RWPE2 (cell line): ENCODE data around the gene GGPS1.

Experiments
- ATAC-seq: fragments of 200-7000 bp; cut with Tn5 transposase; 3 replicates; pipeline ENCODE4 v1.9.1; 2021; ENCODE audit warnings: low read depth
- DNase-seq: peaks from one replicate; pipeline ENCODE4 v3.0.0-alpha.2; 2020; ENCODE audit warnings: low spot score
- H3K27ac ChIP-seq: fragments of 450-650 bp; 2 replicates; pipeline ENCODE4 v1.5.1; 2017; ENCODE audit warnings: mild to moderate bottlenecking; ENCODE audit not compliant: poor library complexity, severe bottlenecking
- H3K27me3 ChIP-seq: fragments of 250-450 bp; sonication (Bioruptor Pico); 2 replicates; pipeline ENCODE4 v1.5.1; 2021; ENCODE audit warnings: mild to moderate bottlenecking, moderate library complexity; ENCODE audit not compliant: insufficient read depth, poor library complexity, severe bottlenecking
- H3K36me3 ChIP-seq: fragments of 250-450 bp; sonication (Bioruptor Pico); 2 replicates; pipeline ENCODE4 v1.5.1; 2020; ENCODE audit warnings: low read depth, mild to moderate bottlenecking, moderate library complexity
- H3K4me1 ChIP-seq: fragments of 250-450 bp; sonication (Bioruptor Pico); 2 replicates; pipeline ENCODE4 v1.5.1; 2021; ENCODE audit warnings: mild to moderate bottlenecking, moderate library complexity; ENCODE audit not compliant: insufficient read depth, poor library complexity, severe bottlenecking
- H3K4me3 ChIP-seq: fragments of 250-450 bp; sonication (Bioruptor Pico); 2 replicates; pipeline ENCODE4 v1.5.1; 2021; ENCODE audit warnings: mild to moderate bottlenecking, moderate library complexity; ENCODE audit not compliant: severe bottlenecking
- H3K9me3 ChIP-seq: fragments of 250-450 bp; sonication (Bioruptor Pico); 2 replicates; pipeline ENCODE4 v1.5.1; 2021; ENCODE audit warnings: mild to moderate bottlenecking, moderate library complexity; ENCODE audit not compliant: severe bottlenecking
- CTCF ChIP-seq: fragments of 450-650 bp; IDR thresholded peaks from one replicate; pipeline ENCODE4 v1.5.1; 2017; ENCODE audit warnings: mild to moderate bottlenecking, moderate library complexity; ENCODE audit not compliant: poor library complexity, severe bottlenecking

GGPS1 gene

GRCh38 chr1:235313931-235314678 is 14.3 kb upstream of the GGPS1 start:
- no peak overlapping the region for H3K4me3 ChIP-seq
- no peaks in the 10 kb centered on the region for H3K9me3 ChIP-seq
- peaks cover 18% of the 10 kb centered on the region for H3K4me1 ChIP-seq

GRCh38 chr1:235315173-235315572 is 13.2 kb upstream of the GGPS1 start:
- H3K36me3 ChIP-seq, result no peaks in the 10 kb centered on the region
- H3K27me3 ChIP-seq, result no peaks in the 10 kb centered on the region
- DNase-seq, result no peak
- no peaks in the 10 kb centered on the region for H3K9me3 ChIP-seq
- ATAC-seq, result no peak
- no peak overlapping the region for H3K4me3 ChIP-seq
- no peak overlapping the region for H3K27ac ChIP-seq
- H3K4me1 ChIP-seq, result peaks cover 18% of the 10 kb centered on the region
- TF ChIP-seq CTCF, result no peak

More at GRCh38 chr1:235313931-235314678, 14.3 kb upstream of the GGPS1 start:
- H3K36me3 ChIP-seq, result no peaks in the 10 kb centered on the region
- H3K27ac ChIP-seq, result no peak overlapping the region
- no peak for TF ChIP-seq CTCF
- DNase-seq, result no peak
- ATAC-seq, result peak; percentile 29; the same call in 1 of the 3 replicates
- H3K27me3 ChIP-seq, result no peaks in the 10 kb centered on the region

- no peaks in the 10 kb centered on the region for H3K36me3 ChIP-seq
- H3K4me3 ChIP-seq, result no peak overlapping the region
- DNase-seq (no peak), ATAC-seq (no peak)
- H3K27ac ChIP-seq, result no peak overlapping the region
- H3K27me3 ChIP-seq, result no peaks in the 10 kb centered on the region
- no peaks in the 10 kb centered on the region for H3K9me3 ChIP-seq
- no peak for TF ChIP-seq CTCF
- peaks cover 18% of the 10 kb centered on the region for H3K4me1 ChIP-seq
Observed at GRCh38 chr1:235315735-235316134, 12.6 kb upstream of the GGPS1 start.

GRCh38 chr1:235317168-235317567 is 11.2 kb upstream of the GGPS1 start:
- no peak for TF ChIP-seq CTCF
- no peak overlapping the region for H3K27ac ChIP-seq
- H3K27me3 ChIP-seq, result no peaks in the 10 kb centered on the region
- no peak for DNase-seq
- no peaks in the 10 kb centered on the region for H3K9me3 ChIP-seq
- no peak for ATAC-seq
- no peak overlapping the region for H3K4me3 ChIP-seq
- H3K4me1 ChIP-seq, result peaks cover 18% of the 10 kb centered on the region
- H3K36me3 ChIP-seq, result no peaks in the 10 kb centered on the region

GRCh38 chr1:235319255-235319654 is 9.1 kb upstream of the GGPS1 start:
- Histone ChIP-seq H3K27ac (no peak overlapping the region), H3K36me3 (no peaks in the 10 kb centered on the region; the same call in 1 of the 2 replicates), H3K4me1 (peaks cover 5% of the 10 kb centered on the region), H3K4me3 (no peak overlapping the region), H3K9me3 (no peaks in the 10 kb centered on the region), H3K27me3 (no peaks in the 10 kb centered on the region)
- TF ChIP-seq CTCF, result no peak
- no peak for ATAC-seq
- no peak for DNase-seq
